ENCODE results near the gene UAP1L1.

- TF ChIP-seq CTCF (IDR thresholded peaks at IDR 0.05) (no peak), POLR2AphosphoS5 (IDR thresholded peaks at IDR 0.05) (no peak)
Observed at GRCh38 chr9:137031904-137032640, 45.2 kb upstream of the UAP1L1 start, which contains the start of gene FUT7.

All from breast epithelium (tissue), 3 donors.